ENCODE results near the gene CEP120.
"Not testable (repeated sequence)": the region's sequence is repeated elsewhere in the genome, so short reads cannot be mapped to it uniquely, and the experiment has no call there.

CEP120 gene

GRCh38 chr5:123401999-123402398 lies 21.2 kb downstream of the CEP120 start:
- not testable (repeated sequence) for H3K9me3 ChIP-seq (ENCODE audit: insufficient read depth, low read depth, low read length); H3K14ac ChIP-seq (ENCODE audit: low read length); H2BK12ac ChIP-seq (ENCODE audit: low read length); H2BK120ac ChIP-seq (ENCODE audit: insufficient read depth, low read length, poor library complexity); H3K27me3 ChIP-seq (ENCODE audit: insufficient read depth, low read length); H3K9ac ChIP-seq (ENCODE audit: low read length); H2AK5ac ChIP-seq (ENCODE audit: low read length); H3K4me1 ChIP-seq (ENCODE audit: control insufficient read depth in 1 of 2, insufficient read depth in 2 of 2, low read length in 2 of 2); H2BK5ac ChIP-seq (ENCODE audit: low read depth, low read length, poor library complexity); H4K91ac ChIP-seq (ENCODE audit: low read depth, low read length); H3K27ac ChIP-seq (ENCODE audit: low read depth, low read length); H3K79me2 ChIP-seq (ENCODE audit: control insufficient read depth, insufficient read depth, low read length, poor library complexity); H2AFZ ChIP-seq (ENCODE audit: insufficient read depth, low read length, poor library complexity); H4K8ac ChIP-seq (ENCODE audit: low read depth, low read length); H3K4me3 ChIP-seq (ENCODE audit: low read depth, low read length); H4K12ac ChIP-seq (ENCODE audit: low read depth, low read length); H3K18ac ChIP-seq (ENCODE audit: low read length); H3K79me1 ChIP-seq (ENCODE audit: low read length); H3K4ac ChIP-seq (ENCODE audit: low read depth, low read length); H3K4me2 ChIP-seq (ENCODE audit: low read length); H3K23ac ChIP-seq (ENCODE audit: low read length); DNase-seq
- WGBS (ENCODE audit: extremely low coverage, insufficient coverage, insufficient read length), result no CpG with 5 or more reads among the region's 12 CpGs
- peaks cover 10 to 20% of the 10 kb centered on the region in 2 experiments for H3K36me3 ChIP-seq (ENCODE audit: control insufficient read depth in 1 of 2, insufficient read depth in 2 of 2, low read length in 2 of 2)

- H4K8ac ChIP-seq (ENCODE audit: low read depth, low read length), result no peak overlapping the region
- no peak overlapping the region for H4K91ac ChIP-seq (ENCODE audit: low read depth, low read length)
- H3K4ac ChIP-seq (ENCODE audit: low read depth, low read length), result no peak overlapping the region
- no peak overlapping the region for H2BK12ac ChIP-seq (ENCODE audit: low read length)
- H3K18ac ChIP-seq (ENCODE audit: low read length), result no peak overlapping the region
- H3K9ac ChIP-seq (ENCODE audit: low read length), result no peak overlapping the region
- H3K4me3 ChIP-seq (ENCODE audit: low read depth, low read length), result no peak overlapping the region
- no peak overlapping the region for H2BK120ac ChIP-seq (ENCODE audit: insufficient read depth, low read length, poor library complexity)
- no peak overlapping the region for H3K4me2 ChIP-seq (ENCODE audit: low read length)
- DNase-seq, result no peak
- no peaks in the 10 kb centered on the region for H3K27me3 ChIP-seq (ENCODE audit: insufficient read depth, low read length)
- H3K36me3 ChIP-seq (ENCODE audit: control insufficient read depth in 1 of 2, insufficient read depth in 2 of 2, low read length in 2 of 2), result peaks cover 10 to 20% of the 10 kb centered on the region in 2 experiments
- H3K27ac ChIP-seq (ENCODE audit: low read depth, low read length), result no peak overlapping the region
- H3K79me1 ChIP-seq (ENCODE audit: low read length), result no peaks in the 10 kb centered on the region
- H2AFZ ChIP-seq (ENCODE audit: insufficient read depth, low read length, poor library complexity), result no peak overlapping the region
- H3K14ac ChIP-seq (ENCODE audit: low read length), result no peak overlapping the region
- H3K23ac ChIP-seq (ENCODE audit: low read length), result no peak overlapping the region
- no peak overlapping the region for H4K12ac ChIP-seq (ENCODE audit: low read depth, low read length)
- no peaks in the 10 kb centered on the region for H3K9me3 ChIP-seq (ENCODE audit: insufficient read depth, low read depth, low read length)
- no peaks in the 10 kb centered on the region for H3K4me1 ChIP-seq (ENCODE audit: control insufficient read depth in 1 of 2, insufficient read depth in 2 of 2, low read length in 2 of 2)
- H3K79me2 ChIP-seq (ENCODE audit: control insufficient read depth, insufficient read depth, low read length, poor library complexity), result no peaks in the 10 kb centered on the region
- no peak overlapping the region for H2AK5ac ChIP-seq (ENCODE audit: low read length)
- no peak overlapping the region for H2BK5ac ChIP-seq (ENCODE audit: low read depth, low read length, poor library complexity)
- no CpG with 5 or more reads among the region's 15 CpGs for WGBS (ENCODE audit: extremely low coverage, insufficient coverage, insufficient read length)
Observed at GRCh38 chr5:123401320-123401719, 21.9 kb downstream of the CEP120 start.

GRCh38 chr5:123400870-123401291 lies 22.3 kb downstream of the CEP120 start:
- H2AFZ ChIP-seq (ENCODE audit: insufficient read depth, low read length, poor library complexity); H3K79me1 ChIP-seq (ENCODE audit: low read length): not testable (repeated sequence)
- WGBS (ENCODE audit: extremely low coverage, insufficient coverage, insufficient read length), result no CpG with 5 or more reads among the region's 23 CpGs

GRCh38 chr5:123398058-123398733 lies 25.0 kb downstream of the CEP120 start:
- H3K14ac ChIP-seq (ENCODE audit: low read length), result no peak overlapping the region
- no peak overlapping the region for H2AFZ ChIP-seq (ENCODE audit: insufficient read depth, low read length, poor library complexity)
- no peak overlapping the region for H2BK120ac ChIP-seq (ENCODE audit: insufficient read depth, low read length, poor library complexity)
- no peak overlapping the region for H3K9ac ChIP-seq (ENCODE audit: low read length)
- H4K91ac ChIP-seq (ENCODE audit: low read depth, low read length), result no peak overlapping the region
- H3K79me1 ChIP-seq (ENCODE audit: low read length), result no peaks in the 10 kb centered on the region
- H3K27ac ChIP-seq (ENCODE audit: low read depth, low read length), result no peak overlapping the region
- no peaks in the 10 kb centered on the region for H3K27me3 ChIP-seq (ENCODE audit: insufficient read depth, low read length)
- H3K79me2 ChIP-seq (ENCODE audit: control insufficient read depth, insufficient read depth, low read length, poor library complexity), result no peaks in the 10 kb centered on the region
- H3K18ac ChIP-seq (ENCODE audit: low read length), result no peak overlapping the region
- H2BK12ac ChIP-seq (ENCODE audit: low read length), result no peak overlapping the region
- no peak overlapping the region for H3K23ac ChIP-seq (ENCODE audit: low read length)
- no peak overlapping the region for H3K4me2 ChIP-seq (ENCODE audit: low read length)
- H2AK5ac ChIP-seq (ENCODE audit: low read length), result no peak overlapping the region
- H3K4ac ChIP-seq (ENCODE audit: low read depth, low read length), result no peak overlapping the region
- no peak overlapping the region for H4K8ac ChIP-seq (ENCODE audit: low read depth, low read length)
- H3K9me3 ChIP-seq (ENCODE audit: insufficient read depth, low read depth, low read length), result no peaks in the 10 kb centered on the region
- no peak overlapping the region for H2BK5ac ChIP-seq (ENCODE audit: low read depth, low read length, poor library complexity)
- H3K4me1 ChIP-seq (ENCODE audit: control insufficient read depth in 1 of 2, insufficient read depth in 2 of 2, low read length in 2 of 2), result no peaks in the 10 kb centered on the region
- DNase-seq, result no peak
- no CpG with 5 or more reads among the region's 1 CpG for WGBS (ENCODE audit: extremely low coverage, insufficient coverage, insufficient read length)
- H3K36me3 ChIP-seq (ENCODE audit: control insufficient read depth in 1 of 2, insufficient read depth in 2 of 2, low read length in 2 of 2), result peaks cover 12 to 22% of the 10 kb centered on the region in 2 experiments
- H3K4me3 ChIP-seq (ENCODE audit: low read depth, low read length), result no peak overlapping the region
- no peak overlapping the region for H4K12ac ChIP-seq (ENCODE audit: low read depth, low read length)

More at GRCh38 chr5:123400870-123401291, 22.3 kb downstream of the CEP120 start:
- H2BK5ac ChIP-seq (ENCODE audit: low read depth, low read length, poor library complexity); H2AK5ac ChIP-seq (ENCODE audit: low read length); DNase-seq; H3K9me3 ChIP-seq (ENCODE audit: insufficient read depth, low read depth, low read length); H2BK12ac ChIP-seq (ENCODE audit: low read length); H3K27me3 ChIP-seq (ENCODE audit: insufficient read depth, low read length); H3K79me2 ChIP-seq (ENCODE audit: control insufficient read depth, insufficient read depth, low read length, poor library complexity); H3K4me2 ChIP-seq (ENCODE audit: low read length); H2BK120ac ChIP-seq (ENCODE audit: insufficient read depth, low read length, poor library complexity); H3K4ac ChIP-seq (ENCODE audit: low read depth, low read length); H3K27ac ChIP-seq (ENCODE audit: low read depth, low read length); H3K9ac ChIP-seq (ENCODE audit: low read length); H3K18ac ChIP-seq (ENCODE audit: low read length); H4K8ac ChIP-seq (ENCODE audit: low read depth, low read length); H3K4me3 ChIP-seq (ENCODE audit: low read depth, low read length); H4K12ac ChIP-seq (ENCODE audit: low read depth, low read length); H4K91ac ChIP-seq (ENCODE audit: low read depth, low read length); H3K23ac ChIP-seq (ENCODE audit: low read length); H3K4me1 ChIP-seq (ENCODE audit: control insufficient read depth in 1 of 2, insufficient read depth in 2 of 2, low read length in 2 of 2); H3K14ac ChIP-seq (ENCODE audit: low read length): not testable (repeated sequence)
- peaks cover 10 to 20% of the 10 kb centered on the region in 2 experiments for H3K36me3 ChIP-seq (ENCODE audit: control insufficient read depth in 1 of 2, insufficient read depth in 2 of 2, low read length in 2 of 2)
